HG03521 (cell line): ENCODE results near the gene ENTREP1.

Source experiments
- ATAC-seq: cut with Tn5 transposase; IDR thresholded peaks from one replicate; pipeline ENCODE4 v1.9.1; 2021; ENCODE audit warnings: mild to moderate bottlenecking, moderate library complexity; ENCODE audit not compliant: unreplicated experiment

Gene ENTREP1

GRCh38 chr9:69319324-69320025 is 5.5 kb upstream of the ENTREP1 start:
- ATAC-seq, result no peak

- ATAC-seq, result no peak
Observed at GRCh38 chr9:69322256-69322655, 2.8 kb upstream of the ENTREP1 start.

GRCh38 chr9:69323861-69324260 is 1.2 kb upstream of the ENTREP1 start:
- no peak for ATAC-seq

- ATAC-seq, result no peak
Observed at GRCh38 chr9:69325409-69326212, 596 bp downstream of the ENTREP1 start.

- no peak for ATAC-seq
Observed at GRCh38 chr9:69326261-69326660, 1.2 kb downstream of the ENTREP1 start.

GRCh38 chr9:69330580-69330979 is 5.6 kb downstream of the ENTREP1 start:
- no peak for ATAC-seq

- ATAC-seq, result no peak
Observed at GRCh38 chr9:69331444-69331843, 6.4 kb downstream of the ENTREP1 start.

GRCh38 chr9:69332067-69332685 is 7.2 kb downstream of the ENTREP1 start:
- no peak for ATAC-seq

GRCh38 chr9:69333716-69334115 is 8.7 kb downstream of the ENTREP1 start:
- no peak for ATAC-seq

- ATAC-seq, result no peak
Observed at GRCh38 chr9:69334317-69334716, 9.3 kb downstream of the ENTREP1 start.

- ATAC-seq, result no peak
Observed at GRCh38 chr9:69339620-69340019, 14.6 kb downstream of the ENTREP1 start.

GRCh38 chr9:69340631-69341030 is 15.6 kb downstream of the ENTREP1 start:
- ATAC-seq, result no peak

GRCh38 chr9:69342769-69343168 is 17.8 kb downstream of the ENTREP1 start:
- no peak for ATAC-seq

GRCh38 chr9:69344459-69344858 is 19.4 kb downstream of the ENTREP1 start:
- ATAC-seq, result no peak

GRCh38 chr9:69346596-69347390 is 21.8 kb downstream of the ENTREP1 start:
- no peak for ATAC-seq

GRCh38 chr9:69347607-69348006 is 22.6 kb downstream of the ENTREP1 start:
- ATAC-seq, result no peak

- no peak for ATAC-seq
Observed at GRCh38 chr9:69351227-69351626, 26.2 kb downstream of the ENTREP1 start.

- ATAC-seq, result no peak
Observed at GRCh38 chr9:69355232-69355631, 30.2 kb downstream of the ENTREP1 start.

GRCh38 chr9:69357030-69357775 is 32.2 kb downstream of the ENTREP1 start:
- ATAC-seq, result no peak

- no peak for ATAC-seq
Observed at GRCh38 chr9:69357821-69358220, 32.8 kb downstream of the ENTREP1 start.
